H1 (cell line): ENCODE data around the gene EPHB3. TPM values are rescaled to one million over a fixed set of nuclear protein-coding genes. Genes with fewer than 3 reads are reported as not detected.

Experiments used
- ATF3 ChIP-seq: IDR thresholded peaks from 2 replicates; pipeline ENCODE4 v1.6.1; 2011; ENCODE audit warnings: low read depth, mild to moderate bottlenecking, low read length; ENCODE audit not compliant: insufficient read depth
- CEBPB ChIP-seq: IDR thresholded peaks from 2 replicates; pipeline ENCODE4 v1.6.1; 2012; ENCODE audit warnings: low read depth, low read length
- CREB1 ChIP-seq: IDR thresholded peaks from 2 replicates; pipeline ENCODE4 v1.6.1; 2012; ENCODE audit warnings: inconsistent platforms
- HDAC2 ChIP-seq, 2 experiments: fragments of 300-600 bp in 1 of 2; sonication (generic) in 1 of 2; IDR thresholded peaks; 2 replicates each; pipeline ENCODE4 v1.6.1; 2011 to 2012; ENCODE audit warnings: low read depth in 2 of 2, low read length in 2 of 2, mild to moderate bottlenecking in 2 of 2, moderate library complexity in 2 of 2, borderline replicate concordance in 1 of 2, inconsistent platforms in 1 of 2
- KDM1A ChIP-seq: fragments of 200-600, 300-600 bp; sonication (generic); IDR thresholded peaks from 2 replicates; pipeline ENCODE4 v1.7.1; 2016; ENCODE audit warnings: mild to moderate bottlenecking, low read length, borderline replicate concordance
- KDM4A ChIP-seq: IDR thresholded peaks from one replicate; pipeline ENCODE4 v1.7.1; 2012; ENCODE audit warnings: low read depth, mild to moderate bottlenecking, moderate library complexity, low read length, inconsistent platforms; ENCODE audit not compliant: severe bottlenecking
- MAFK ChIP-seq: IDR thresholded peaks from 2 replicates; pipeline ENCODE4 v1.6.1; 2012; ENCODE audit warnings: low read depth, mild to moderate bottlenecking, improper control_type of control experiment, low read length
- NANOG ChIP-seq: IDR thresholded peaks from 2 replicates; pipeline ENCODE4 v1.6.1; 2011; ENCODE audit warnings: low read length, low read depth, mild to moderate bottlenecking, inconsistent platforms; ENCODE audit not compliant: insufficient read depth, poor library complexity, severe bottlenecking
- PHF8 ChIP-seq: fragments of 200-600 bp; sonication (generic); conservative IDR thresholded peaks from 2 replicates; pipeline ENCODE4 v1.7.1; 2012; ENCODE audit warnings: low read depth, mild to moderate bottlenecking, inconsistent platforms, low read length, moderate library complexity
- polyA plus RNA-seq, 7 experiments: library from polyadenylated mRNA; depleted of rRNA in 3 of 7; stranded (reverse) in 5 of 7; unstranded in 2 of 7; fragments of >200 nt in 5 of 7; fragments of 200-250 nt in 2 of 7; gene quantifications; 1 replicate in 5 of 7; 2 replicates in 1 of 7; 4 replicates in 1 of 7; pipeline versions ENCODE4 v1.2.1 to v1.2.3, GENCODE V29; 2011 to 2013; ENCODE audit warnings: missing spikeins in 2 of 7, mixed read lengths in 2 of 7
- total RNA-seq: library from RNA; stranded (reverse); fragmentation: NEBNext Ultra II Directional; extraction: Animal tissue kit (Norgen Biotek cat#: 25700); gene quantifications from 2 replicates; pipeline ENCODE4 v1.2.1, GENCODE V29; 2021
- TF ChIP-seq, protein P1 (sequence below): fragments of 300-600 bp; sonication (generic); IDR thresholded peaks from 2 replicates; pipeline ENCODE4 v1.7.1; 2012; ENCODE audit warnings: low read length, moderate library complexity, mild to moderate bottlenecking, inconsistent platforms; ENCODE audit not compliant: insufficient replicate concordance

Gene EPHB3
- total and polyA plus RNA-seq, 2 of the 8 experiments (the other 6 are each of a cell fraction or from before 2014, with no cell fraction given): 0.41 to 0.91 TPM

GRCh38 chr3:184552296-184552695 lies 9.3 kb upstream of the EPHB3 start (continued):
- TF ChIP-seq, protein P1, sequence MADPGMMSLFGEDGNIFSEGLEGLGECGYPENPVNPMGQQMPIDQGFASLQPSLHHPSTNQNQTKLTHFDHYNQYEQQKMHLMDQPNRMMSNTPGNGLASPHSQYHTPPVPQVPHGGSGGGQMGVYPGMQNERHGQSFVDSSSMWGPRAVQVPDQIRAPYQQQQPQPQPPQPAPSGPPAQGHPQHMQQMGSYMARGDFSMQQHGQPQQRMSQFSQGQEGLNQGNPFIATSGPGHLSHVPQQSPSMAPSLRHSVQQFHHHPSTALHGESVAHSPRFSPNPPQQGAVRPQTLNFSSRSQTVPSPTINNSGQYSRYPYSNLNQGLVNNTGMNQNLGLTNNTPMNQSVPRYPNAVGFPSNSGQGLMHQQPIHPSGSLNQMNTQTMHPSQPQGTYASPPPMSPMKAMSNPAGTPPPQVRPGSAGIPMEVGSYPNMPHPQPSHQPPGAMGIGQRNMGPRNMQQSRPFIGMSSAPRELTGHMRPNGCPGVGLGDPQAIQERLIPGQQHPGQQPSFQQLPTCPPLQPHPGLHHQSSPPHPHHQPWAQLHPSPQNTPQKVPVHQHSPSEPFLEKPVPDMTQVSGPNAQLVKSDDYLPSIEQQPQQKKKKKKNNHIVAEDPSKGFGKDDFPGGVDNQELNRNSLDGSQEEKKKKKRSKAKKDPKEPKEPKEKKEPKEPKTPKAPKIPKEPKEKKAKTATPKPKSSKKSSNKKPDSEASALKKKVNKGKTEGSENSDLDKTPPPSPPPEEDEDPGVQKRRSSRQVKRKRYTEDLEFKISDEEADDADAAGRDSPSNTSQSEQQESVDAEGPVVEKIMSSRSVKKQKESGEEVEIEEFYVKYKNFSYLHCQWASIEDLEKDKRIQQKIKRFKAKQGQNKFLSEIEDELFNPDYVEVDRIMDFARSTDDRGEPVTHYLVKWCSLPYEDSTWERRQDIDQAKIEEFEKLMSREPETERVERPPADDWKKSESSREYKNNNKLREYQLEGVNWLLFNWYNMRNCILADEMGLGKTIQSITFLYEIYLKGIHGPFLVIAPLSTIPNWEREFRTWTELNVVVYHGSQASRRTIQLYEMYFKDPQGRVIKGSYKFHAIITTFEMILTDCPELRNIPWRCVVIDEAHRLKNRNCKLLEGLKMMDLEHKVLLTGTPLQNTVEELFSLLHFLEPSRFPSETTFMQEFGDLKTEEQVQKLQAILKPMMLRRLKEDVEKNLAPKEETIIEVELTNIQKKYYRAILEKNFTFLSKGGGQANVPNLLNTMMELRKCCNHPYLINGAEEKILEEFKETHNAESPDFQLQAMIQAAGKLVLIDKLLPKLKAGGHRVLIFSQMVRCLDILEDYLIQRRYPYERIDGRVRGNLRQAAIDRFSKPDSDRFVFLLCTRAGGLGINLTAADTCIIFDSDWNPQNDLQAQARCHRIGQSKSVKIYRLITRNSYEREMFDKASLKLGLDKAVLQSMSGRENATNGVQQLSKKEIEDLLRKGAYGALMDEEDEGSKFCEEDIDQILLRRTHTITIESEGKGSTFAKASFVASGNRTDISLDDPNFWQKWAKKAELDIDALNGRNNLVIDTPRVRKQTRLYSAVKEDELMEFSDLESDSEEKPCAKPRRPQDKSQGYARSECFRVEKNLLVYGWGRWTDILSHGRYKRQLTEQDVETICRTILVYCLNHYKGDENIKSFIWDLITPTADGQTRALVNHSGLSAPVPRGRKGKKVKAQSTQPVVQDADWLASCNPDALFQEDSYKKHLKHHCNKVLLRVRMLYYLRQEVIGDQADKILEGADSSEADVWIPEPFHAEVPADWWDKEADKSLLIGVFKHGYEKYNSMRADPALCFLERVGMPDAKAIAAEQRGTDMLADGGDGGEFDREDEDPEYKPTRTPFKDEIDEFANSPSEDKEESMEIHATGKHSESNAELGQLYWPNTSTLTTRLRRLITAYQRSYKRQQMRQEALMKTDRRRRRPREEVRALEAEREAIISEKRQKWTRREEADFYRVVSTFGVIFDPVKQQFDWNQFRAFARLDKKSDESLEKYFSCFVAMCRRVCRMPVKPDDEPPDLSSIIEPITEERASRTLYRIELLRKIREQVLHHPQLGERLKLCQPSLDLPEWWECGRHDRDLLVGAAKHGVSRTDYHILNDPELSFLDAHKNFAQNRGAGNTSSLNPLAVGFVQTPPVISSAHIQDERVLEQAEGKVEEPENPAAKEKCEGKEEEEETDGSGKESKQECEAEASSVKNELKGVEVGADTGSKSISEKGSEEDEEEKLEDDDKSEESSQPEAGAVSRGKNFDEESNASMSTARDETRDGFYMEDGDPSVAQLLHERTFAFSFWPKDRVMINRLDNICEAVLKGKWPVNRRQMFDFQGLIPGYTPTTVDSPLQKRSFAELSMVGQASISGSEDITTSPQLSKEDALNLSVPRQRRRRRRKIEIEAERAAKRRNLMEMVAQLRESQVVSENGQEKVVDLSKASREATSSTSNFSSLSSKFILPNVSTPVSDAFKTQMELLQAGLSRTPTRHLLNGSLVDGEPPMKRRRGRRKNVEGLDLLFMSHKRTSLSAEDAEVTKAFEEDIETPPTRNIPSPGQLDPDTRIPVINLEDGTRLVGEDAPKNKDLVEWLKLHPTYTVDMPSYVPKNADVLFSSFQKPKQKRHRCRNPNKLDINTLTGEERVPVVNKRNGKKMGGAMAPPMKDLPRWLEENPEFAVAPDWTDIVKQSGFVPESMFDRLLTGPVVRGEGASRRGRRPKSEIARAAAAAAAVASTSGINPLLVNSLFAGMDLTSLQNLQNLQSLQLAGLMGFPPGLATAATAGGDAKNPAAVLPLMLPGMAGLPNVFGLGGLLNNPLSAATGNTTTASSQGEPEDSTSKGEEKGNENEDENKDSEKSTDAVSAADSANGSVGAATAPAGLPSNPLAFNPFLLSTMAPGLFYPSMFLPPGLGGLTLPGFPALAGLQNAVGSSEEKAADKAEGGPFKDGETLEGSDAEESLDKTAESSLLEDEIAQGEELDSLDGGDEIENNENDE: no peak
- no peak for TF ChIP-seq PHF8
- TF ChIP-seq HDAC2 (IDR thresholded peaks at IDR 0.05; ENCODE audit: borderline replicate concordance in 1 of 2, low read depth in 2 of 2, low read length in 2 of 2): no peak
- no peak for TF ChIP-seq KDM4A
- TF ChIP-seq KDM1A: no peak
- no peak for TF ChIP-seq ATF3
- TF ChIP-seq MAFK: no peak
- TF ChIP-seq CREB1: no peak
- no peak for TF ChIP-seq NANOG
- no peak for TF ChIP-seq CEBPB
